Femur (tissue), 1 donor: ENCODE measurements around the gene TMEM201.
"Not testable (repeated sequence)": the region's sequence is repeated elsewhere in the genome, so short reads cannot be mapped to it uniquely, and the experiment has no call there.

ENCODE experiments used
- DNase-seq: peaks from one replicate; pipeline ENCODE4 v3.0.0-alpha.2; 2017

TMEM201 gene

GRCh38 chr1:9601942-9602793 lies 13.5 kb downstream of the TMEM201 start:
- DNase-seq = no peak

DNA sequence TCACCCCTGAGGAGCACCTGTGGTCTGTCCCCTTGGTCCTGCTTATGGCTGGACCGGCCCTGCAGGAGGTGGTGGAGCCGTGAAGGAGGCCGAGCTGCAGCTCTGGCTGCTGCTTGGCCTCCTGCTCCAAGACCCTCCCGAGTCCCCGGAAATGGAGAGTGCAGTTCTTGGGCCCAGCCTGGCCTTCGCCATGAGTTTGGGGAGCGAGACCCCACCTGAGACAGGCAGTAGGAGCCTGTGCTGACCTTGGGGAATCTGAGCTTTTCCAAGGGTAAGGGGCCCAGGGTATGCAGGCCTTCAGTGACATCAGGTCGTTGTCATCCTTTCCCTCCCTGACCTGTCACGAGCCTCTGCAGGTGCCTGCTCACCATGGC lies 14.1 kb downstream of the TMEM201 start:
- no peak for DNase-seq

DNA sequence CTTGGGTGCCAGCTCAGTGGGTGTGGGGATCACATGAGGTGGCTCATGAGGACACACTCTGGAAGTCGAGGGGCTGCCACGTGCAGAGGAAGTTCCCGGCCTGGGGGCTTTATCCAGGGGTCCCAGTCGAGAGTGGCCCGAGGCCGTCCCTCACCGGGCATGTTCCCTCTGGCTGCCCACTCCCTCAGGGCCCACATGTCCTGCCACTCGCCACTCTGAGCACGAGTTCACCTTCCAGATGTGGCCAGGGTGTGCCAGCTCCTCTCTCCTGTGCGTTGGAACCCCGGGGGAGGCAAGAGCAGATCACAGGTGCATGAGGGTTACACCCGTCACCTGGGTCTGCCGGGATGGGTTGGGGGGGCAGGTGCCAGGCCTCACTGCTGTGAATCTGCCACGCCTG lies 14.6 kb downstream of the TMEM201 start:
- no peak for DNase-seq

DNA sequence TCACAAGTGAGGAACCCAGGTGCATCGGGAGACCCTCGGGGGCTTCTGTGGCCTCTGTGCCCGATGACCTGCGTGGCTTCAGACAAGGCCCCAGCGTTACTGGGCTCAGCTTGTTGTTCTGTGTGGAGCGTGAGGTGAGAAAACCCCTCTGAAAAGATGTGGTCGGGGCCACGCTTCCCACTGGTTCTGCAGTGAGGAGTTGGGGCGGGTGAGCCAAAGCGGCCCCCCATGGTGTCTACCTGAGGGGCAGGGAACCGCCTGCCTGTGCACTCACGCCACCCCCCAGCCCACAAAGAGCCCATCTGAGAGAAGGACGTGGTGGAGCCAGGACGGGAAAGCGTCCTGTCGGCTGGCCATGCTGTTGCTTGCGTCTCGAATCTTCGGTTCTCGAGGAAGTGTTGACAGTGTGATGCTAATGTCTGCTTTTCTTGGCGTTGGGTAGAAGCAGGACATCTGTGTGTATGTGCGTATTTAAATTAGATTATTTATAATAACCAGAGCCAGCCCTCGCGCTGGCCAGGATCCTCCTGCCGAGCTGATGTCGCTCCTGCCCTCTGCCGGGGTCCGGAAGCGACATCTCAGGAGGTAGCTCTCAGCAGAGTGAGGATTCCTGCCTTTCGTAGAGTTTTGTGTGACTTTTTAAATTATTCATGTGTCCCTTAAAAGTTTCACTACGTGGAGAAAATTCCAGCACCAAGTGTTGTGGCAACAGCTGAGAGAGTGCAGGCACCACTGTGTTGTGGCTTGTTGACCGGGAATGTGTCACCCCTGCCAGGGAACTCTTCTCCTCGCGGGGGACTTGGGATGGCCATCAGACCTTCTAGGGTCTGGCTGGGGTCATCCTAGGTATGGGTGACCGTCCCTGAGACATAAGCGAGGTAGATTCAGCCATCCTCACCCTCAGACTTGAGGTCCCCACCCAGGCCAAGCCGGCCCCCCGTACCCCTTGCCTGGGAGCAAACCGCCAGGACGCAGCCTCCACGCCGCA lies 15.3 kb downstream of the TMEM201 start:
- no peak for DNase-seq

GRCh38 chr1:9604836-9605235 lies 16.1 kb downstream of the TMEM201 start:
- no peak for DNase-seq

GRCh38 chr1:9605946-9606455 lies 17.3 kb downstream of the TMEM201 start:
- DNase-seq = no peak

DNA sequence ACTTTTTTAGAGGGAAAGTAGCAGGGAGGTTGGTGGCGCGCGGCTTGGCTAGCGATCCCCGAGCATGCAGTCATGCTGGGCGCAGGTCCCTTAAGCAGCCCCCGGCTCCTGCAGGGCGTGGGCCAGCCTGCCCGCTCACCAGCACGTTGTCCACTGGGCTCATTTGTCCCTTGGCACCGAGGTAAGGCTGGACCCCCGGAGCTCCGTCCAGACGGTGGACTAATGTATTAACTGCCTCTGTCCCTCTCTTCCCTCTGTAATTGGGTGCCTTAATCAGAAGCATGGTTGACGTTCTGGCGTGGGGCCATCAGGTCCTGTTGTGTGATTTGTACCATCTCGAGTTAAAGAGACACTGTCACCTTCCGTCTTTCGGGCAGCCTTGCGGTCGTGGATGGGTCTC lies 17.7 kb downstream of the TMEM201 start:
- DNase-seq = no peak

DNA sequence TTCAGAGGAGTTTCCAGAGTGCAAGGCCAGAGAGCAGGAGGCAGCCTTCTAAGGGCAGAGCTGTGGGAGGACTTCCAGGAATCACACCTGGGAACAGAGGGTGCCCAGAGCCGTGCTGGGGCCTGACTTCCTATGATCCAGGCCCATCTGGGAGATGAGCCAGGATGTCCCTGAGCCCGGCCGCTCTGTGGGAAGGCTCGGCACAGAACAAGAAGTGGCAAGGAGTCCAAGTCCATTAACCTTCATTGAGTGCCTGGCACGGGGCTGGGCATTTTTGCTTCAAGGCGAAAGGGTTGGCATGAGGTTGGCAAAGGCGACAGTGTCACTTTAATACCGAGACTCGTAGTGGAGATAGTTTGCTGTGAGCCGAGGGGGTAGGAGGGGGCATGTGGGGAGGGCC lies 18.2 kb downstream of the TMEM201 start:
- DNase-seq = no peak

GRCh38 chr1:9607352-9607751 lies 18.6 kb downstream of the TMEM201 start:
- no peak for DNase-seq

DNA sequence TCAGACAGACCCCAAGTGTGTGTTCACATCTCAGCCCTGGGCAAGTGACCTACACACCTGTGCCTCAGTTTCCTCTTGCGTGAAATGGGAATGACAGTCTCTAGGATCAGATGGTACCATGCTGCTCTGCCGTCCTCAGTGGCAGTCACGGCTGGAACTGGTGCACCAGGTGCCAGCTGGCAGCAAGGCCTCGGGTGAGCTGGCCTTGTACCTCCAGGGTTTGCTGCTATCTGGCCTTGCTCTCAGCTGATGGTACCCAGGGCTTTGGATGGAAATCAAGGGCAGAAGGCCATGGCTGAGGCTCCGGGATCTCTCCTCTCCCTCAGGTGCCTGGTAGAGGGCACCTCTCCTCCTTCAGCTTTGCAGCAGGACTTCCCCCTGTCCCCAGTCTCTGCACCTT lies 21.3 kb downstream of the TMEM201 start:
- no peak for DNase-seq

DNA sequence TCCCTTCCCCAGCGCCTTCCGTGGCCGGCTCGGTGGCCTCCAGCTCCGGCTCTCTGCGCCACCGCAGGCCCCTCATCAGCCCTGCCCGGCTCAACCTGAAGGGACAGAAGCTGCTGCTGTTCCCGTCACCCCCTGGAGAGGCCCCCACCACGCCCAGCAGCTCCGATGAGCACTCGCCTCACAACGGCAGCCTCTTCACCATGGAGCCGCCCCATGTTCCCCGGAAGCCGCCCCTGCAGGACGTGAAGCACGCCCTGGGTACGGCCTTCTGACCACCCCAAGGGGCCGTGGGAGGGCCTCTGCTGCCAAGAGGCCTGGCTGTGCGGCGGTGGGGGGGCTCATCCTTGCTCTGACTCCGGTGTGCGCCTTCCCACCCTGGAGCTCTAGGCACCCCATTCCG lies 21.8 kb downstream of the TMEM201 start:
- DNase-seq = no peak

GRCh38 chr1:9611716-9612115 lies 23.0 kb downstream of the TMEM201 start:
- DNase-seq = no peak

GRCh38 chr1:9612162-9612845 lies 23.6 kb downstream of the TMEM201 start:
- DNase-seq = no peak

DNA sequence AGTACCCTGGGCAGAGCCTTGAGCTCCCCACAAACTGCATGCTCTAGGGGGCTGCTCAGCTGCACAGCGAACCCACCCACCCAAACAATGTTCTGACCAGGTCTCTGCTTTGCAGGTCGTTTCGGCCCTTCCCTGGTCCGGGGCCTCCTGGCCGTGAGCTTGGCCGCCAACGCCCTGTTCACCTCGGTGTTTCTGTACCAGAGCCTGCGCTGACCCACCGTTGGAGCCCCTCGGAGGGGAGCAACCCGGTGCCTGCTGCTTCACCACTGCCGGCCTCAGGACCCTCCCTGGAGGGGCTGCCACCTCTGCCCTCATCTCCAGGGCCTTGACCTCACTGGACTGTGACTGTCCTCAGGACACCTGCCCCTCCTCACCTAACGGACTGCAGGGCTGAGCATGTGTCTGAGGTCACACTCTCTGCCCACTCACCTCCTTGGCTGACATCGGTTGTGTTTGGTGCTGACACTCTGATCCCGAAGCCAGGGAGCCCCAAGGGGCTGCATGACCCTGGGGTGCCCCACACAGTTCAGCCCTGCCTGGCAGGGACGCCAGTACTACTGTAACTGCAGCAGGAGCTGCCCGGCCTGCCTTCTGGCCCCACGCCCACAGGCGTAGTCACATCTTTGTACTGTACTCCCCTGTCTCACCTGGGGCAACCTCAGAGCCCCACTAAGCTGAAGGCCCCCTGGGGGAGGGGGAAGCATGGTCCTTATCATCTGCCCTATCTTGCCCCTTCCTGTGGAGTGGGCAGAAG lies 24.3 kb downstream of the TMEM201 start:
- no peak for DNase-seq

DNA sequence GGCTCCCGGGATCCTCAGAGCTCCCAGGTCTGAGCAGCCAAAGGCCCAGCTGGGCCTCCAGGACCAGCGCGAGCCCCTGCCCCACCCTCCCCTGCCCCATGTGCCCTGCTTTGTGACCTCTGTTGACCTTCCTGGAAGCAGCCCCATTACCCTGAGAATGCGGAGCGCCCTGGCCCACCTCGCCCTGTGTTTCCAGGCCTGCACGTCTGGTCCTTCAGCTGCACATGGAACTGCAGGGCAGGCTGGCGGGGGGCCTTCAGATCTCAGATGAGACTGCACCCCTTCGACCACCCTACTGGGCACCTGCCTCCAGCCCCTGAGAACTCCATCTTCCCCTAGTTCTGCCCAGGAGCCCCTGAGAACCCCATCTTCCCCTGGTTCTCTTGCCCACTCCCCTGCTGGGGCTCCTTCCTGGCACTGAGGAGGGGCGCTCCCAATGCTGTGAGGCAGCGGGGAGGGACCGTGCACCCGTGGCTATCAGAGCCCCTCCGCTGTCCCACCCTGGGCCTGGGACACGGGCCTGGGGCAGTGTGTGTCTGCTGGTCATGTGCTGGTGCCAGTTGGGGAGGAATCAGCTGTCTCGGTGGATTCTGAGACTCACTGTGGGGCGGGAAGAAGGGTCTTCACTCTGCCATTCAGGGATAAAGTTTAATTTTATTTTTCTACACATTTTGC lies 25.1 kb downstream of the TMEM201 start:
- no peak for DNase-seq

DNA sequence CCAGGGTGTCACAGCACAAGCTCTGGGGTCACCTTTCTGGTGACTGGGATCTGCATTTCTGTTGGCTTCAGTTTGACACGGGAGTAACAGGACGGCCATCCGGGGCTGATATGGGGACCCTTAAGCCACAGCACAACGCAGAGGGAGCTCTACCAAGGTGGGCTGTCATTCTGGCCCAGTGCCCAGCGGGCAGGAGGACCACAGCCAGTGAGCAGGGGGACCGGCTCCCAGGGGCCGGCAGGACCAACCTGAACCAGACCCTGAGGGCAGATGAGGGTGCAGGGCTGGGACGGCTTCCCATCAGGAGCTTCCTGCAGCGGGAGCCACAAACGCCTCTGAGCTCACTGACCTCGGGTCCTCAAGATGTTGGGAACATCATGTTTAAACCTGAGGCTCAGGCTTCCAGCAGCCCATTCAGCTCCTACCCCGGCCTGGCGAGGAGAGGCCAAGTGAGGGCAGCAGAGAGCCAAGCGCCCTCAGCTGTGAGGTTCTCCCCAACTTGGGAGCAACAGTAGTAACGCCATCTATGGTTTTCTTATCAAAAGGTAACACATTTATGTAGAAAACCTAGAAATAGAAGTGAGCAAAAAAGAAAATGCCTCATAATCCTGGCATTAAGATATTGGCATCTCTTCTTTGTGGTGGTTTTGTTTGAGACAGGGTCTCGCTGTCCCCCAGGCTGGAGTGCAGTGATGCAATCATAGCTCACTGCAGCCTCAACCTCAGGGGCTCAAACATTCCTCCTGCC lies 26.8 kb downstream of the TMEM201 start:
- no peak for DNase-seq

- no peak for DNase-seq
Measured at GRCh38 chr1:9618909-9619679, 30.4 kb downstream of the TMEM201 start.

DNA sequence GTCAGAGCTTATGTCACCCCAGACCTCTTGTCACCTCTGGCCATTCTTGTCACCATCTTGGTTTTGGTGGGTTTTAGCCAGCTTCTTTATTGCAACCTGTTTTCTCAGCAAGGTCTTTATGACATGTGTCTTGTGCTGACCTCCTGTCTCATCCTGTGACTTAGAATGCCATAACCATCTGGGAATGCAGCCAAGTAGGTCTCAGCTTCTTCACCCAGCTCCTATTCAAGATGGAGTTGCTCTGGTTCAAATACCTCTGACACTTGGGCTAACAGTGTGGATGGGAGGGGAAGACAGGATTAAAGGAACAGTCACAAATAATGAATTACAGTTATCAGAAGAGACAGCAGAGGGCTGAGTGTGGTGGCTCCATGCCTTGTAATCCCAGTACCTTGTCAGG lies 32.3 kb downstream of the TMEM201 start:
- no peak for DNase-seq

- no peak for DNase-seq
Measured at GRCh38 chr1:9624081-9624480, 35.4 kb downstream of the TMEM201 start.

GRCh38 chr1:9625030-9625429 lies 36.3 kb downstream of the TMEM201 start:
- not testable (repeated sequence) for DNase-seq
